ENCODE results near the gene DNAH17. TPM values are rescaled to one million over a fixed set of nuclear protein-coding genes. Genes with fewer than 3 reads are reported as not detected.

The DNAH17 gene
- total and polyA plus RNA-seq, 2 donors (not counting 1 experiment from before 2014, with no cell fraction given), result 0.01 to 0.12 TPM

- Mint-ChIP-seq H3K27me3 (peaks cover 8% of the 10 kb centered on the region), H3K27ac (no peak overlapping the region), H3K4me3 (no peak overlapping the region), H3K9me3 (ENCODE audit: insufficient read depth) (no peaks in the 10 kb centered on the region), H3K4me1 (no peaks in the 10 kb centered on the region)
- no peak overlapping the region for H3K27ac ChIP-seq (ENCODE audit: low read length in 2 of 2)
- no peaks in the 10 kb centered on the region for H3K79me2 ChIP-seq (ENCODE audit: control insufficient read depth, insufficient read depth, low read length)
- no peak for DNase-seq
- H3K4me3 ChIP-seq (ENCODE audit: control extremely low read depth in 1 of 5, extremely low read depth in 1 of 5, insufficient read depth in 1 of 5, low read depth in 2 of 5, low read length in 4 of 5), result no peak overlapping the region
- no peaks in the 10 kb centered on the region for H3K36me3 ChIP-seq (replicated peaks in 1 of 2; ENCODE audit: control extremely low read depth in 1 of 2, control insufficient read depth in 1 of 2, extremely low read depth in 1 of 2, insufficient read depth in 2 of 2, low read length in 1 of 2)
- no peak for ATAC-seq (ENCODE audit: low read depth)
- WGBS (ENCODE audit: insufficient coverage), result 89% methylated on average over 16 of the region's 17 CpGs
- ChIA-PET POLR2A (no interaction called here), CTCF (interaction anchor here (0.8 to 1.3 kb wide), 2 partner anchors 320 to 473 kb away, joined by 3 read pairs; no protein-coding TSS in a partner anchor)
- H3K9me3 ChIP-seq (ENCODE audit: control extremely low read depth in 1 of 3, control insufficient read depth in 2 of 3, insufficient read depth in 1 of 3, low read length in 2 of 3), result no peaks in the 10 kb centered on the region
- peaks cover 0 to 3% (median 0%) of the 10 kb centered on the region in 4 experiments for H3K27me3 ChIP-seq (replicated peaks in 1 of 4; ENCODE audit: control extremely low read depth in 1 of 4, control insufficient read depth in 3 of 4, insufficient read depth in 4 of 4, low read length in 3 of 4)
- no peak for TF ChIP-seq EZH2 (IDR thresholded peaks at IDR 0.05; ENCODE audit: borderline replicate concordance, insufficient read depth, low read depth, low read length, poor library complexity, severe bottlenecking)
- no peak for TF ChIP-seq CTCF (IDR thresholded peaks at IDR 0.05)
- H3K4me2 ChIP-seq (replicated peaks; ENCODE audit: low read depth, low read length, poor library complexity, severe bottlenecking), result no peak overlapping the region
- H4K20me1 ChIP-seq (ENCODE audit: control insufficient read depth, insufficient read depth, low read length, poor library complexity, severe bottlenecking), result no peaks in the 10 kb centered on the region
- no peak overlapping the region for H3K9ac ChIP-seq (ENCODE audit: low read length)
- H3K4me1 ChIP-seq (ENCODE audit: control insufficient read depth in 2 of 2, insufficient read depth in 2 of 2, low read length in 2 of 2), result no peaks in the 10 kb centered on the region
- intact Hi-C loops (cut with micrococcal nuclease), result no loop called here
- no peak overlapping the region for H2AFZ ChIP-seq (ENCODE audit: insufficient read depth, low read depth, low read length, poor library complexity, severe bottlenecking)
Observed at GRCh38 chr17:78498848-78499247, 78.3 kb downstream of the DNAH17 start.

- intact Hi-C loops (cut with micrococcal nuclease), result loop anchor here (1.0 kb wide), 1 partner anchor 211 kb away; no protein-coding TSS in a partner anchor
- TF ChIP-seq EZH2 (IDR thresholded peaks at IDR 0.05; ENCODE audit: borderline replicate concordance, insufficient read depth, low read depth, low read length, poor library complexity, severe bottlenecking) (no peak), CTCF (IDR thresholded peaks at IDR 0.05) (peak; percentile 60)
- H3K9me3 Mint-ChIP-seq (ENCODE audit: insufficient read depth), result no peaks in the 10 kb centered on the region
Observed at GRCh38 chr17:78497115-78497540, 80.1 kb downstream of the DNAH17 start.

More at GRCh38 chr17:78497115-78497540, 80.1 kb downstream of the DNAH17 start:
- peaks cover 0 to 3% (median 0%) of the 10 kb centered on the region in 4 experiments for H3K27me3 ChIP-seq (replicated peaks in 1 of 4; ENCODE audit: control extremely low read depth in 1 of 4, control insufficient read depth in 3 of 4, insufficient read depth in 4 of 4, low read length in 3 of 4)
- DNase-seq (peak; percentile 66), ATAC-seq (ENCODE audit: low read depth) (peak; percentile 51)
- no peak overlapping the region for H3K4me3 ChIP-seq (ENCODE audit: control extremely low read depth in 1 of 5, extremely low read depth in 1 of 5, insufficient read depth in 1 of 5, low read depth in 2 of 5, low read length in 4 of 5)
- Mint-ChIP-seq H3K4me1 (no peaks in the 10 kb centered on the region), H3K27me3 (peaks cover 8% of the 10 kb centered on the region), H3K27ac (no peak overlapping the region), H3K4me3 (no peak overlapping the region)
- H3K27ac ChIP-seq (ENCODE audit: low read length in 2 of 2), result no peak overlapping the region
- ChIA-PET CTCF (interaction anchor here (0.6 to 1.4 kb wide), 20 partner anchors 11 to 474 kb away, joined by 3 to 18 read pairs (median 3); no protein-coding TSS in a partner anchor), POLR2A (no interaction called here)
- no peak overlapping the region for H3K4me2 ChIP-seq (replicated peaks; ENCODE audit: low read depth, low read length, poor library complexity, severe bottlenecking)
- H2AFZ ChIP-seq (ENCODE audit: insufficient read depth, low read depth, low read length, poor library complexity, severe bottlenecking), result no peak overlapping the region
- H3K9me3 ChIP-seq (ENCODE audit: control extremely low read depth in 1 of 3, control insufficient read depth in 2 of 3, insufficient read depth in 1 of 3, low read length in 2 of 3), result no peaks in the 10 kb centered on the region
- no peaks in the 10 kb centered on the region for H3K4me1 ChIP-seq (ENCODE audit: control insufficient read depth in 2 of 2, insufficient read depth in 2 of 2, low read length in 2 of 2)
- no peaks in the 10 kb centered on the region for H4K20me1 ChIP-seq (ENCODE audit: control insufficient read depth, insufficient read depth, low read length, poor library complexity, severe bottlenecking)
- WGBS (ENCODE audit: insufficient coverage), result 30% methylated on average over 10 of the region's 10 CpGs
- H3K9ac ChIP-seq (ENCODE audit: low read length), result no peak overlapping the region
- no peaks in the 10 kb centered on the region for H3K36me3 ChIP-seq (replicated peaks in 1 of 2; ENCODE audit: control extremely low read depth in 1 of 2, control insufficient read depth in 1 of 2, extremely low read depth in 1 of 2, insufficient read depth in 2 of 2, low read length in 1 of 2)
- no peaks in the 10 kb centered on the region for H3K79me2 ChIP-seq (ENCODE audit: control insufficient read depth, insufficient read depth, low read length)
